ENCODE measurements around the gene DFFB.

GRCh38 chr1:3824650-3825049 is 32.6 kb upstream of the DFFB start:
- TF ChIP-seq POLR2A (IDR thresholded peaks at IDR 0.05; ENCODE audit: low read depth, low read length): no peak
- TF ChIP-seq POLR2AphosphoS5 (IDR thresholded peaks at IDR 0.05; ENCODE audit: low read depth, low read length): no peak
- no peak for TF ChIP-seq TAF1 (IDR thresholded peaks at IDR 0.05; ENCODE audit: borderline replicate concordance, low read depth, low read length)
